ENCODE measurements around the gene SAG.

SAG gene

GRCh38 chr2:233307565-233307964, at the start of gene SAG:
TSS of gene SAG (plus strand) at chr2:233307816. CDS start at chr2:233309190, 1,374 bp downstream.
- H3K9me3 ChIP-seq, result no peaks in the 10 kb centered on the region
- no peaks in the 10 kb centered on the region for H3K27me3 ChIP-seq
- intact Hi-C loops (cut with DNase I; ENCODE audit: low total_unique reads), result no loop called here
- no peak for TF ChIP-seq CTCF (IDR thresholded peaks at IDR 0.05)
- no peak within 1 kb of the TSS for H3K4me3 ChIP-seq
- no peak for DNase-seq
- H3K4me1 ChIP-seq, result no peaks in the 10 kb centered on the region
- H3K27ac ChIP-seq, result no peak within 1 kb of the TSS
- no peaks in the 10 kb centered on the region for H3K36me3 ChIP-seq

- Histone ChIP-seq H3K27me3 (no peaks in the 10 kb centered on the region), H3K4me3 (no peak overlapping the region), H3K36me3 (peaks cover 37 to 73% (median 64%) of the 10 kb centered on the region in 3 donors), H3K9me3 (no peaks in the 10 kb centered on the region), H3K27ac (no peak overlapping the region), H3K4me1 (peaks cover 0 to 18% (median 10%) of the 10 kb centered on the region in 4 donors)
- DNase-seq, result no peak
- no peak for TF ChIP-seq CTCF (IDR thresholded peaks at IDR 0.05)
- intact Hi-C loops (cut with DNase I; ENCODE audit: low total_unique reads), result no loop called here
Measured at GRCh38 chr2:233258211-233258610, 49.4 kb upstream of the SAG start.

- no peak for DNase-seq
- no peaks in the 10 kb centered on the region for H3K9me3 ChIP-seq
- H3K4me1 ChIP-seq, result peaks cover 0 to 3% (median 0%) of the 10 kb centered on the region in 4 donors
- no peak overlapping the region for H3K4me3 ChIP-seq
- intact Hi-C loops (cut with DNase I; ENCODE audit: low total_unique reads), result no loop called here
- no peak overlapping the region for H3K27ac ChIP-seq
- no peaks in the 10 kb centered on the region for H3K27me3 ChIP-seq
- peaks cover 53 to 88% (median 80%) of the 10 kb centered on the region in 3 donors for H3K36me3 ChIP-seq
- no peak for TF ChIP-seq CTCF (IDR thresholded peaks at IDR 0.05)
Measured at GRCh38 chr2:233259730-233260129, 47.9 kb upstream of the SAG start.

- DNase-seq, result no peak
- intact Hi-C loops (cut with DNase I; ENCODE audit: low total_unique reads), result no loop called here
- Histone ChIP-seq H3K9me3 (no peaks in the 10 kb centered on the region), H3K27me3 (no peaks in the 10 kb centered on the region), H3K36me3 (peaks cover 62 to 98% (median 89%) of the 10 kb centered on the region in 3 donors), H3K27ac (no peak overlapping the region), H3K4me3 (no peak overlapping the region), H3K4me1 (no peaks in the 10 kb centered on the region)
- no peak for TF ChIP-seq CTCF (IDR thresholded peaks at IDR 0.05)
Measured at GRCh38 chr2:233260661-233261060, 47.0 kb upstream of the SAG start.

GRCh38 chr2:233261819-233262555, 45.6 kb upstream of the SAG start:
- Histone ChIP-seq H3K36me3 (peaks cover 70 to 100% (median 93%) of the 10 kb centered on the region in 3 donors), H3K4me1 (no peaks in the 10 kb centered on the region), H3K27ac (no peak overlapping the region), H3K27me3 (no peaks in the 10 kb centered on the region), H3K9me3 (no peaks in the 10 kb centered on the region), H3K4me3 (no peak overlapping the region)
- TF ChIP-seq CTCF (IDR thresholded peaks at IDR 0.05), result no peak
- DNase-seq, result no peak
- intact Hi-C loops (cut with DNase I; ENCODE audit: low total_unique reads), result no loop called here

Data from tibial artery (tissue), 4 donors.